ENCODE results near the gene GRB10.

- TF ChIP-seq CTCF (IDR thresholded peaks at IDR 0.05 in 4 of 5, conservative IDR thresholded peaks at IDR 0.05 in 1 of 5) (no peak), POLR2A (IDR thresholded peaks at IDR 0.05) (no peak)
Observed at GRCh38 chr7:50676740-50677637, 105.7 kb downstream of the GRB10 start.
